Measurements from ENCODE around the gene CSPG5.

The CSPG5 gene

DNA sequence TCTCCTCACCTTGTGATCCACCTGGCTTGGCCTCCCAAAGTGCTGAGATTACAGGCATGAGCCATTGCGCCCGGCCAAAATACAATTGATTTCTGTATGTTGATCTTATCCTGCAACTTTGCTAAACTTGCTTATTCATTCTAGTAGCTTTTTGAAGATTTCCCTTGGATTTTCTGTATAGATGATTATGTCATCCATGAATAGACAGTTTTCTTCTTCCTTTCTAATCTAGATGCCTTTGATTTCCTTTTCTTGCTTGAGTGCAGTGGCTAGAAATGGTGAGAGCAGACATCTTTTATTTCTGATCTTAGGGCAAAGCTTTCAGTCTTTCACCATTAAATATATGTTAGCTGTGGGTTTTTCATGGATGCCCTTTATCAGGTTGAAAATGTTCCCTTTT lies 60.7 kb downstream of the CSPG5 start:
- Histone ChIP-seq H3K4me1 (ENCODE audit: control insufficient read depth, insufficient read depth, low read length) (peaks cover 9% of the 10 kb centered on the region), H3K9ac (ENCODE audit: low read length) (no peak overlapping the region), H3K36me3 (ENCODE audit: control insufficient read depth, insufficient read depth, low read length) (no peaks in the 10 kb centered on the region), H3K27me3 (ENCODE audit: control insufficient read depth, insufficient read depth, low read length) (peaks cover 7% of the 10 kb centered on the region), H3K4me3 (ENCODE audit: low read depth, low read length) (no peak overlapping the region), H3K9me3 (ENCODE audit: control insufficient read depth, insufficient read depth, low read depth, low read length) (no peaks in the 10 kb centered on the region), H3K27ac (ENCODE audit: low read depth, low read length) (no peak overlapping the region)

DNA sequence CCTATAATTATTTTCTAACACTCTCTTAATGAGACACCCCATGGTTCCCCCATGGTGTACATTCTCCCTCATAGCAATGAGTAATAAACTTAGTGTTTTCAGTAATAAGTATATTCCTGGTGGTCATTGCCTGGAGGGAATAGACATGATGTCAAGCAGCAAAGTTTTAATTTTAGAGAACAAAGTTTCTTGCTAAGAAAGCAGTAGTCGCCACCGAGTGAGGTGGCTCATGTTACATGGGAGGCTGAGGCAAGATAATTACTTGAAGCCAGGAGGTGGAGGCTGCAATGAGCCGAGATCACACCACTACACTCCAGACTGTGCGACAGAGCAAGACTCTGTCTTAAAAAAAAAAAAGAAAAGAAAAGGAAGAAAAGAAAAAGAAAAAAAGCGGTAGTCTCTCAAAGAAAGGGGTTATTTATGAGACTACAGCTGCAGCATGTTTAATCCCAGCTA lies 62.8 kb downstream of the CSPG5 start:
- H3K9me3 ChIP-seq (ENCODE audit: control insufficient read depth, insufficient read depth, low read depth, low read length): no peaks in the 10 kb centered on the region
- H3K9ac ChIP-seq (ENCODE audit: low read length): no peak overlapping the region
- H3K4me3 ChIP-seq (ENCODE audit: low read depth, low read length): no peak overlapping the region
- peaks cover 8% of the 10 kb centered on the region for H3K4me1 ChIP-seq (ENCODE audit: control insufficient read depth, insufficient read depth, low read length)
- H3K36me3 ChIP-seq (ENCODE audit: control insufficient read depth, insufficient read depth, low read length): peaks cover 10% of the 10 kb centered on the region
- H3K27ac ChIP-seq (ENCODE audit: low read depth, low read length): no peak overlapping the region
- no peaks in the 10 kb centered on the region for H3K27me3 ChIP-seq (ENCODE audit: control insufficient read depth, insufficient read depth, low read length)

DNA sequence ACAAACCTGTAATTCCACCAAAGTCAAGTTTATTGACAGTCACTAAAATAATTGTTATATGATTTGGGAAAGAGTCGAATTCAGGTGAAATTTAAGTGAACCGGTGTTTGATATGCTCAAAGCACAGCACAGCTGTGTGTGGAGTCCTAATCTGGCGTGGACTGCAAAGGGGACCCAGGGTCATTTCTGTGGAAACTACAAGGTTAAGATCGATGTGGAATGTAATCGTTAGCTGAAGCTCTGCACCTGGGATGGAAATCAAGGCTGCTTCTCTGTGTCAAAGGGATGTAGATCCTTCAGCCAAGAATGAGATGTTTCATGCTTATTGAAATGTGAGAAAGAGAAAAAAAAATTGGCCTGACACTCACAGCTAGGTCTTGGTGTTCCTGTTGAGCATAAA lies 63.6 kb downstream of the CSPG5 start:
- no peaks in the 10 kb centered on the region for H3K27me3 ChIP-seq (ENCODE audit: control insufficient read depth, insufficient read depth, low read length)
- H3K27ac ChIP-seq (ENCODE audit: low read depth, low read length): no peak overlapping the region
- peaks cover 5% of the 10 kb centered on the region for H3K4me1 ChIP-seq (ENCODE audit: control insufficient read depth, insufficient read depth, low read length)
- H3K4me3 ChIP-seq (ENCODE audit: low read depth, low read length): no peak overlapping the region
- H3K9me3 ChIP-seq (ENCODE audit: control insufficient read depth, insufficient read depth, low read depth, low read length): no peaks in the 10 kb centered on the region
- no peak overlapping the region for H3K9ac ChIP-seq (ENCODE audit: low read length)
- H3K36me3 ChIP-seq (ENCODE audit: control insufficient read depth, insufficient read depth, low read length): peaks cover 18% of the 10 kb centered on the region

DNA sequence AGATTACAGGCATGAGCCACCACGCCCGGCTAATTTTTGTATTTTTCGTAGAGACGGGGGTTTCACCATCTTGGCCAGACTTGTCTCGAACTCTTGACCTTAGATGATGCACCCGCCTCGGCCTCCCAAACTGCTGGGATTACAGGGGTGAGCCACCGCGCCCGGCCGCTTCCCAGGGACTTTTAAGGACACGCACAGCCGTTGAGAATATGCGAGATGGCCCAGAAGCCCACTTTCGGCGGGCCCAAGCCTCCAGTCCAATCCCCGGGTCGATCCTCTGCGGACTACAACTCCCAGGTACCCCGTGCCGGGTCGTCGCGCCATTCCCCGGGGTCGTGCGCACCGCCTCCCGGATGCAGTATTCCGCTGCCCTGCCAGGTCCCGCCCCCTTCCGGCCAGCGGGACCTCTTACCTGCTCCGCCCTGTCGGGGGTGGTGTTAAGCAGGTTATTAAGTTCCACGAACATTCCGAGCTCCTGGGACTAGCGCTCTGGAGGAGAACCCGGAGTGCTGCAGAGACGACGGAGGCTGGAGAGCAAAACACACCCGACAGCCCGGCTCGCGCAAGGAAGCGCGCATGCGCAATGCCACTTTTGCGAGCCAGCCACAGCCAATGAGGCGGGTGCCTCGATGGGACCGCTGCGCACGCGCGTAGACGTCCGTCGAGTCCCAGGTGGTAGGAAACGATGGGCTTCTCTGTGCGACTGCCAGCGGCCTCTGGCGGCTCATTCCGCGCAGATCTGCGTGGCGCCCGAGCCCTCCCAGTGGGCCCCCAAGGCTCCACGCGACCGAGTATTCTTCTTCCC lies 65.3 kb downstream of the CSPG5 start, which contains the start of gene ELP6:
Gene ELP6, minus strand, starts transcription at position 588 of the 805 bp plus-strand sequence. Its CDS starts 122 bp downstream, at position 466.
- Histone ChIP-seq H3K4me1 (ENCODE audit: control insufficient read depth, insufficient read depth, low read length) (peaks cover 5% of the 10 kb centered on the region), H3K4me3 (ENCODE audit: low read depth, low read length) (peak within 1 kb of the TSS; percentile 62), H3K9ac (ENCODE audit: low read length) (peak within 1 kb of the TSS; percentile 72), H3K9me3 (ENCODE audit: control insufficient read depth, insufficient read depth, low read depth, low read length) (no peaks in the 10 kb centered on the region), H3K27ac (ENCODE audit: low read depth, low read length) (peak within 1 kb of the TSS; percentile 71), H3K36me3 (ENCODE audit: control insufficient read depth, insufficient read depth, low read length) (peaks cover 31% of the 10 kb centered on the region), H3K27me3 (ENCODE audit: control insufficient read depth, insufficient read depth, low read length) (no peaks in the 10 kb centered on the region)

DNA sequence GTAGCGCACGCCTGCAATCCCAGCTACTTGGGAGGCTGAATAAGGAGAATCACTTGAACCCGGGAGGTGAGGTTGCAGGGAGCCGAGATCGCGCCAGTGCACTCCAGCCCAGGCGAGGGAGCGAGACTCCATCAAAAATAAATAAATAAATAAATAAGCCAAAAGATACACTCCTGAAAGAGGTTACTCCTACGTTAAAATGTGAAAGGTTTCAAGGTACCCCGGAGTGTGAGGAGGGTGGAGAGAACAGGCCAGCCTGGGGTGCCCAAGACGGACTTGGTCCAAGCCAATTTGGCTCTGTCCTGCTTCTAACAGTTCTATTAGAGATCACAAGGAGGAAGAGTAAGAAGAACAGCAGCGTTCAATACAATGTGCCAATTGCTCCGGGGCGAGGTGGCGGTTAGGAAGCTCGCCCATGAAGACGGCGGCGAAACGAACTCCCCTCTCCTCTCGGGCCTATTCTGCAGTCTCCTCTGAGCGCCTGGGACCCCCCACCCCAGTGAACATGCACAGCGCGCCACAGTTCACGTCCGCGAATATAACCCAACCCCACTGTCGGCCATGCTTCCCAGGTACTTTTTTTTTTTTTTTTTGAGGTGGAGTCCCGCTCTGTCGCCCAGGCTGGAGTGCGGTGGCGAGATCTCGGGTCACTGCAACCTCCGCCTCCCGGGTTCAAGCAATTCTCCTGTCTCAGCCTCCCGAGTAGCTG lies 66.1 kb downstream of the CSPG5 start:
- no peaks in the 10 kb centered on the region for H3K9me3 ChIP-seq (ENCODE audit: control insufficient read depth, insufficient read depth, low read depth, low read length)
- H3K27me3 ChIP-seq (ENCODE audit: control insufficient read depth, insufficient read depth, low read length): no peaks in the 10 kb centered on the region
- peak overlapping the region; percentile 72 for H3K9ac ChIP-seq (ENCODE audit: low read length)
- peak overlapping the region; percentile 71; the same call in 1 of the 2 replicates for H3K27ac ChIP-seq (ENCODE audit: low read depth, low read length)
- peaks cover 35% of the 10 kb centered on the region for H3K36me3 ChIP-seq (ENCODE audit: control insufficient read depth, insufficient read depth, low read length)
- H3K4me1 ChIP-seq (ENCODE audit: control insufficient read depth, insufficient read depth, low read length): peaks cover 5% of the 10 kb centered on the region
- H3K4me3 ChIP-seq (ENCODE audit: low read depth, low read length): peak overlapping the region; percentile 62

All from HUES6 (cell line).